Measurements from ENCODE around the gene SHB. TPM values are rescaled to one million over a fixed set of nuclear protein-coding genes. Genes with fewer than 3 reads are reported as not detected.

SHB gene
- total RNA-seq, 1 donor from 2014 or later, result 20.9 TPM

- Histone ChIP-seq H3K27me3 (no peaks in the 10 kb centered on the region), H3K4me3 (no peak overlapping the region), H3K27ac (no peak overlapping the region), H3K9me3 (no peaks in the 10 kb centered on the region), H3K36me3 (no peaks in the 10 kb centered on the region), H3K4me1 (peaks cover 30% of the 10 kb centered on the region)
- TF ChIP-seq POLR2A (IDR thresholded peaks at IDR 0.05), result no peak
- no peak for TF ChIP-seq CTCF (IDR thresholded peaks at IDR 0.05)
- no peak for TF ChIP-seq POLR2AphosphoS5 (IDR thresholded peaks at IDR 0.05; ENCODE audit: insufficient read depth in 1 of 2, low read depth in 1 of 2)
- intact Hi-C loops (cut with DNase I), result loop anchor here (10.0 kb wide), 2 partner anchors 121 to 509 kb away; partner anchors contain the start of gene EXOSC3
- DNase-seq (ENCODE audit: extremely low spot score in 2 of 2), result peak in 1 of 2 donors; percentile 80
Observed at GRCh38 chr9:37905776-37906175, 163.3 kb downstream of the SHB start.

- TF ChIP-seq POLR2AphosphoS5 (IDR thresholded peaks at IDR 0.05; ENCODE audit: insufficient read depth in 1 of 2, low read depth in 1 of 2), result no peak
- no peak for TF ChIP-seq CTCF (IDR thresholded peaks at IDR 0.05)
- TF ChIP-seq POLR2A (IDR thresholded peaks at IDR 0.05), result no peak
- H3K4me1 ChIP-seq, result peaks cover 30% of the 10 kb centered on the region
- H3K9me3 ChIP-seq, result no peaks in the 10 kb centered on the region
- DNase-seq (ENCODE audit: extremely low spot score in 2 of 2), result peak in 1 of 2 donors; percentile 85
- no peaks in the 10 kb centered on the region for H3K27me3 ChIP-seq
- peak overlapping the region; percentile 90 to 94 for H3K4me3 ChIP-seq
- no peaks in the 10 kb centered on the region for H3K36me3 ChIP-seq
- intact Hi-C loops (cut with DNase I), result loop anchor here (10.0 kb wide), 2 partner anchors 120 to 510 kb away; partner anchors contain the start of gene EXOSC3
- peak overlapping the region; percentile 73 for H3K27ac ChIP-seq
Observed at GRCh38 chr9:37905131-37905505, 163.9 kb downstream of the SHB start.

GRCh38 chr9:37904445-37905130, 164.4 kb downstream of the SHB start:
- no peak for DNase-seq (ENCODE audit: extremely low spot score in 2 of 2)
- no peaks in the 10 kb centered on the region for H3K9me3 ChIP-seq
- TF ChIP-seq CTCF (IDR thresholded peaks at IDR 0.05) (no peak), POLR2A (IDR thresholded peaks at IDR 0.05) (no peak), POLR2AphosphoS5 (IDR thresholded peaks at IDR 0.05; ENCODE audit: insufficient read depth in 1 of 2, low read depth in 1 of 2) (no peak)
- peak overlapping the region; percentile 90 to 94 for H3K4me3 ChIP-seq
- no peaks in the 10 kb centered on the region for H3K27me3 ChIP-seq
- intact Hi-C loops (cut with DNase I), result loop anchor here (10.0 kb wide), 2 partner anchors 120 to 510 kb away; partner anchors contain the start of gene EXOSC3
- H3K36me3 ChIP-seq, result peaks cover 0 to under 1% of the 10 kb centered on the region in 2 donors
- peaks cover 30% of the 10 kb centered on the region for H3K4me1 ChIP-seq
- peak overlapping the region; percentile 73 for H3K27ac ChIP-seq

GRCh38 chr9:37903647-37904444, 165.2 kb downstream of the SHB start, which contains the start of gene SLC25A51:
Gene SLC25A51, minus strand, starts transcription at chr9:37904127. Its CDS starts 15,577 bp downstream, at chr9:37888550.
- H3K27ac ChIP-seq, result peak within 1 kb of the TSS; percentile 73
- TF ChIP-seq POLR2A (IDR thresholded peaks at IDR 0.05) (no peak), POLR2AphosphoS5 (IDR thresholded peaks at IDR 0.05; ENCODE audit: insufficient read depth in 1 of 2, low read depth in 1 of 2) (peak; percentile 62 to 83), CTCF (IDR thresholded peaks at IDR 0.05) (peak; percentile 61 to 97 (median 96))
- no peaks in the 10 kb centered on the region for H3K9me3 ChIP-seq
- peak within 1 kb of the TSS; percentile 90 to 94 for H3K4me3 ChIP-seq
- peaks cover 30% of the 10 kb centered on the region for H3K4me1 ChIP-seq
- H3K27me3 ChIP-seq, result no peaks in the 10 kb centered on the region
- intact Hi-C loops (cut with DNase I), result loop anchor here (10.0 kb wide), 2 partner anchors 119 to 511 kb away; partner anchors contain the start of gene EXOSC3
- peaks cover 0 to 8% of the 10 kb centered on the region in 2 donors for H3K36me3 ChIP-seq
- DNase-seq (ENCODE audit: extremely low spot score in 2 of 2), result peak in 1 of 2 donors; percentile 94
